Sigmoid colon (tissue), 4 donors: Measurements from ENCODE around the gene ITGA2.

Experiments
- CTCF ChIP-seq, 4 experiments: fragments of 450-650 bp in 3 of 4; fragments of 200-600 bp in 1 of 4; IDR thresholded peaks; one replicate each; pipeline ENCODE4 v1.5.1; 2016 to 2019; ENCODE audit warnings: antibody characterized with exemption in 4 of 4, mild to moderate bottlenecking in 3 of 4, moderate library complexity in 2 of 4
- EP300 ChIP-seq, 4 donors: sonication (generic); formaldehyde crosslinking; IDR thresholded peaks; one replicate each; pipeline ENCODE4 v1.6.1; 2017; ENCODE audit warnings: antibody characterized with exemption in 4 of 4
- POLR2A ChIP-seq, 2 donors: fragments of 450-650 bp; IDR thresholded peaks; one replicate each; pipeline ENCODE4 v1.6.1; 2016; ENCODE audit warnings: antibody characterized with exemption in 2 of 2, mild to moderate bottlenecking in 2 of 2, moderate library complexity in 2 of 2
- POLR2AphosphoS5 ChIP-seq, 4 donors: sonication (generic); formaldehyde crosslinking; IDR thresholded peaks; one replicate each; pipeline ENCODE4 v1.6.1; 2017; ENCODE audit warnings: antibody characterized with exemption in 4 of 4

- TF ChIP-seq POLR2A (IDR thresholded peaks at IDR 0.05), result no peak
- no peak for TF ChIP-seq CTCF (IDR thresholded peaks at IDR 0.05)
- no peak for TF ChIP-seq EP300 (IDR thresholded peaks at IDR 0.05)
- no peak for TF ChIP-seq POLR2AphosphoS5 (IDR thresholded peaks at IDR 0.05)
Measured at GRCh38 chr5:53133020-53133419, 143.9 kb downstream of the ITGA2 start.
